Activated CD4-positive, alpha-beta memory T cell treated with anti-CD3 and anti-CD28 coated beads, Interleukin-2, amount 10 ng/mL, durations not matched to agents 7 days and 5 days (primary cell): ENCODE results near the gene PGS1. TPM values are rescaled to one million over a fixed set of nuclear protein-coding genes. Genes with fewer than 3 reads are reported as not detected.
A peak's percentile ranks its signal among the peaks of the same experiment; 100 is the strongest.

Experiments
- CTCF ChIA-PET: fragments of 350-600 bp; sonication (Branson Sonifier 250); formaldehyde crosslinking; loops from one replicate; lab custom pipeline; 2021; ENCODE audit warnings: antibody characterized with exemption, inconsistent platforms; lab: Charles Lee
- POLR2A ChIA-PET: fragments of 350-600 bp; sonication (Branson Sonifier 250); formaldehyde crosslinking; loops from one replicate; lab custom pipeline; 2021; ENCODE audit warnings: antibody characterized with exemption; lab: Charles Lee
- DNase-seq: peaks from one replicate; pipeline ENCODE4 v3.0.0-alpha.2; 2020
- H3K27ac Mint-ChIP-seq: one replicate; pipeline ENCODE4 v1.8.0; 2021; ENCODE audit warnings: mild to moderate bottlenecking, mixed read lengths
- H3K27me3 Mint-ChIP-seq: one replicate; pipeline ENCODE4 v1.8.0; 2021; ENCODE audit warnings: mixed read lengths
- H3K36me3 Mint-ChIP-seq: one replicate; pipeline ENCODE4 v1.8.0; 2021; ENCODE audit warnings: low read depth, mixed read lengths
- H3K4me1 Mint-ChIP-seq: one replicate; pipeline ENCODE4 v1.8.0; 2021; ENCODE audit warnings: mixed read lengths
- H3K4me3 Mint-ChIP-seq: one replicate; pipeline ENCODE4 v1.8.0; 2021; ENCODE audit warnings: mild to moderate bottlenecking, mixed read lengths
- H3K9me3 Mint-ChIP-seq: one replicate; pipeline ENCODE4 v1.8.0; 2021; ENCODE audit warnings: mixed read lengths
- total RNA-seq, 2 experiments: library from RNA; stranded (reverse); gene quantifications; one replicate each; pipeline ENCODE4 v1.2.3, GENCODE V29; 2021

The PGS1 gene
- total RNA-seq, 2 experiments from 2014 or later = 70.7 to 75.5 TPM

GRCh38 chr17:78341559-78342448 lies 36.6 kb upstream of the PGS1 start:
- CTCF ChIA-PET = interaction anchor here (1.0 to 3.5 kb wide), 3 partner anchors 19 to 25 kb away, joined by 3 to 42 read pairs (median 6); partner anchors contain the start of gene SOCS3
- POLR2A ChIA-PET = interaction anchor here (0.7 to 9.3 kb wide), 6 partner anchors 17 to 88 kb away, joined by 3 to 153 read pairs (median 14); partner anchors contain the start of genes PGS1 and SOCS3
- H3K27ac Mint-ChIP-seq = no peak overlapping the region
- peaks cover 2% of the 10 kb centered on the region for H3K36me3 Mint-ChIP-seq
- peaks cover 76% of the 10 kb centered on the region for H3K4me1 Mint-ChIP-seq
- peak overlapping the region; percentile 17 for H3K4me3 Mint-ChIP-seq
- no peaks in the 10 kb centered on the region for H3K9me3 Mint-ChIP-seq
- no peak for DNase-seq
- H3K27me3 Mint-ChIP-seq = peaks cover 2% of the 10 kb centered on the region

- peaks cover 2% of the 10 kb centered on the region for H3K36me3 Mint-ChIP-seq
- peak overlapping the region; percentile 87 for H3K27ac Mint-ChIP-seq
- POLR2A ChIA-PET = interaction anchor here (0.7 to 9.3 kb wide), 9 partner anchors 8 to 115 kb away, joined by 3 to 153 read pairs (median 10); partner anchors contain the start of genes PGS1 and SOCS3
- CTCF ChIA-PET = interaction anchor here (0.9 to 3.5 kb wide), 3 partner anchors 19 to 28 kb away, joined by 3 to 42 read pairs (median 4); partner anchors contain the start of gene SOCS3
- DNase-seq = no peak
- no peaks in the 10 kb centered on the region for H3K9me3 Mint-ChIP-seq
- H3K4me1 Mint-ChIP-seq = peaks cover 77% of the 10 kb centered on the region
- peak overlapping the region; percentile 61 for H3K4me3 Mint-ChIP-seq
- H3K27me3 Mint-ChIP-seq = no peaks in the 10 kb centered on the region
These were observed 35.8 kb upstream of the PGS1 start for GRCh38 chr17:78342449-78343186.

- H3K27ac Mint-ChIP-seq = peak overlapping the region; percentile 87
- CTCF ChIA-PET = interaction anchor here (0.9 to 3.5 kb wide), 5 partner anchors 8 to 39 kb away, joined by 3 to 42 read pairs (median 4); partner anchors contain the start of gene SOCS3
- peaks cover 79% of the 10 kb centered on the region for H3K4me1 Mint-ChIP-seq
- POLR2A ChIA-PET = interaction anchor here (1.0 to 9.3 kb wide), 12 partner anchors 9 to 116 kb away, joined by 3 to 153 read pairs (median 6); partner anchors contain the start of genes PGS1 and SOCS3
- H3K9me3 Mint-ChIP-seq = no peaks in the 10 kb centered on the region
- peak overlapping the region; percentile 61 for H3K4me3 Mint-ChIP-seq
- H3K36me3 Mint-ChIP-seq = peaks cover 2% of the 10 kb centered on the region
- DNase-seq = peak; percentile 38
- no peaks in the 10 kb centered on the region for H3K27me3 Mint-ChIP-seq
These were observed 35.3 kb upstream of the PGS1 start for GRCh38 chr17:78343187-78343542.

- peak; percentile 90 for DNase-seq
- H3K36me3 Mint-ChIP-seq = peaks cover 2% of the 10 kb centered on the region
- ChIA-PET CTCF (interaction anchor here (1.0 to 3.5 kb wide), 5 partner anchors 9 to 259 kb away, joined by 3 to 42 read pairs (median 4); partner anchors contain the start of gene SOCS3), POLR2A (interaction anchor here (1.0 to 9.3 kb wide), 15 partner anchors 9 to 436 kb away, joined by 3 to 153 read pairs (median 5); partner anchors contain the start of genes PGS1 and SOCS3)
- H3K27me3 Mint-ChIP-seq = no peaks in the 10 kb centered on the region
- H3K27ac Mint-ChIP-seq = peak overlapping the region; percentile 87
- H3K9me3 Mint-ChIP-seq = no peaks in the 10 kb centered on the region
- peak overlapping the region; percentile 61 for H3K4me3 Mint-ChIP-seq
- peaks cover 79% of the 10 kb centered on the region for H3K4me1 Mint-ChIP-seq
These were observed 34.8 kb upstream of the PGS1 start for GRCh38 chr17:78343543-78344201.

GRCh38 chr17:78344666-78345065 lies 33.8 kb upstream of the PGS1 start:
- Mint-ChIP-seq H3K4me3 (no peak overlapping the region), H3K4me1 (peaks cover 75% of the 10 kb centered on the region), H3K27me3 (no peaks in the 10 kb centered on the region), H3K36me3 (peaks cover 2% of the 10 kb centered on the region), H3K27ac (peak overlapping the region; percentile 29), H3K9me3 (no peaks in the 10 kb centered on the region)
- ChIA-PET POLR2A (interaction anchor here (1.1 to 9.3 kb wide), 10 partner anchors 10 to 435 kb away, joined by 3 to 153 read pairs (median 6); partner anchors contain the start of gene SOCS3), CTCF (interaction anchor here (0.7 to 3.5 kb wide), 5 partner anchors 9 to 260 kb away, joined by 3 to 42 read pairs (median 4); partner anchors contain the start of gene SOCS3)
- no peak for DNase-seq

GRCh38 chr17:78345172-78345571 lies 33.3 kb upstream of the PGS1 start:
- Mint-ChIP-seq H3K4me3 (no peak overlapping the region), H3K36me3 (peaks cover 2% of the 10 kb centered on the region), H3K27ac (peak overlapping the region; percentile 8), H3K9me3 (no peaks in the 10 kb centered on the region), H3K27me3 (no peaks in the 10 kb centered on the region), H3K4me1 (peaks cover 74% of the 10 kb centered on the region)
- DNase-seq = no peak
- CTCF ChIA-PET = interaction anchor here (0.7 to 3.5 kb wide), 3 partner anchors 10 to 27 kb away, joined by 3 to 42 read pairs (median 3); partner anchors contain the start of gene SOCS3
- POLR2A ChIA-PET = interaction anchor here (2.7 to 9.3 kb wide), 3 partner anchors 11 to 29 kb away, joined by 13 to 153 read pairs (median 29); partner anchors contain the start of gene SOCS3

GRCh38 chr17:78345791-78346494 lies 32.5 kb upstream of the PGS1 start:
- Mint-ChIP-seq H3K9me3 (no peaks in the 10 kb centered on the region), H3K4me1 (peaks cover 74% of the 10 kb centered on the region), H3K27me3 (no peaks in the 10 kb centered on the region), H3K36me3 (no peaks in the 10 kb centered on the region), H3K27ac (no peak overlapping the region), H3K4me3 (no peak overlapping the region)
- CTCF ChIA-PET = interaction anchor here (1.2 to 3.5 kb wide), 2 partner anchors 10 to 16 kb away, joined by 3 to 42 read pairs; partner anchors contain the start of gene SOCS3
- no peak for DNase-seq
- POLR2A ChIA-PET = interaction anchor here (9.3 kb wide), 1 partner anchor 13 kb away, joined by 153 read pairs; the partner anchor contains the start of gene SOCS3

GRCh38 chr17:78346605-78347250 lies 31.7 kb upstream of the PGS1 start:
- no peaks in the 10 kb centered on the region for H3K9me3 Mint-ChIP-seq
- H3K4me1 Mint-ChIP-seq = peaks cover 73% of the 10 kb centered on the region
- POLR2A ChIA-PET = interaction anchor here (9.3 kb wide), 1 partner anchor 12 kb away, joined by 153 read pairs; the partner anchor contains the start of gene SOCS3
- no peak overlapping the region for H3K4me3 Mint-ChIP-seq
- no peaks in the 10 kb centered on the region for H3K27me3 Mint-ChIP-seq
- H3K36me3 Mint-ChIP-seq = no peaks in the 10 kb centered on the region
- DNase-seq = no peak
- CTCF ChIA-PET = no interaction called here
- no peak overlapping the region for H3K27ac Mint-ChIP-seq

- Mint-ChIP-seq H3K4me1 (peaks cover 78% of the 10 kb centered on the region), H3K4me3 (no peak overlapping the region), H3K9me3 (no peaks in the 10 kb centered on the region), H3K27me3 (no peaks in the 10 kb centered on the region), H3K36me3 (no peaks in the 10 kb centered on the region), H3K27ac (no peak overlapping the region)
- POLR2A ChIA-PET = interaction anchor here (9.3 kb wide), 1 partner anchor 12 kb away, joined by 153 read pairs; the partner anchor contains the start of gene SOCS3
- no peak for DNase-seq
- CTCF ChIA-PET = no interaction called here
These were observed 31.0 kb upstream of the PGS1 start for GRCh38 chr17:78347453-78347852.

GRCh38 chr17:78348055-78348770 lies 30.2 kb upstream of the PGS1 start:
- no peaks in the 10 kb centered on the region for H3K27me3 Mint-ChIP-seq
- POLR2A ChIA-PET = interaction anchor here (0.7 to 1.2 kb wide), 4 partner anchors 8 to 36 kb away, joined by 3 to 5 read pairs (median 3); no protein-coding TSS in a partner anchor

More at GRCh38 chr17:78348055-78348770, 30.2 kb upstream of the PGS1 start:
- no peaks in the 10 kb centered on the region for H3K9me3 Mint-ChIP-seq
- no peaks in the 10 kb centered on the region for H3K36me3 Mint-ChIP-seq
- no peak for DNase-seq
- H3K4me1 Mint-ChIP-seq = peaks cover 74% of the 10 kb centered on the region
- no peak overlapping the region for H3K4me3 Mint-ChIP-seq
- CTCF ChIA-PET = no interaction called here
- H3K27ac Mint-ChIP-seq = no peak overlapping the region
